ENCODE measurements around the gene ZBTB43.

ZBTB43 gene

DNA sequence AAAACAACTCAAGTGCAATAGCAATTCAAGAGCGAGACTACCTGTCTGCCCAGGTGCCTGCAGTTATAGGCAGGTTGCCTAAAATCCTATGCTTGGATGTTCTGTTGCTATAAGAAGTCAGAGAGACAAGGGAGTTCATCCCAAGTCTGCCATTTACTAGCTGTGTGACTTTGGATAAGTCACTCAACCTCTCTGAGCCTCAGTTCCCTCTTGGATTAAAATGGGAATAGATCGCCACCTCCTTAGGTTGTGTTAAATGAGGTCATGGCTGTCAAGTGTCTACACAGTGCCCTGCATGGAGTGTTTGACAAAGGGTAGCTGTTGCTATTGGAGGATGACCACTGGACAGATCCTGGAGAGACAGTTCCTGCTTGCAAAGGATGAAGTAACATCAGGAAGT lies 54.3 kb downstream of the ZBTB43 start:
- no peak for DNase-seq (ENCODE audit: low spot score)

DNA sequence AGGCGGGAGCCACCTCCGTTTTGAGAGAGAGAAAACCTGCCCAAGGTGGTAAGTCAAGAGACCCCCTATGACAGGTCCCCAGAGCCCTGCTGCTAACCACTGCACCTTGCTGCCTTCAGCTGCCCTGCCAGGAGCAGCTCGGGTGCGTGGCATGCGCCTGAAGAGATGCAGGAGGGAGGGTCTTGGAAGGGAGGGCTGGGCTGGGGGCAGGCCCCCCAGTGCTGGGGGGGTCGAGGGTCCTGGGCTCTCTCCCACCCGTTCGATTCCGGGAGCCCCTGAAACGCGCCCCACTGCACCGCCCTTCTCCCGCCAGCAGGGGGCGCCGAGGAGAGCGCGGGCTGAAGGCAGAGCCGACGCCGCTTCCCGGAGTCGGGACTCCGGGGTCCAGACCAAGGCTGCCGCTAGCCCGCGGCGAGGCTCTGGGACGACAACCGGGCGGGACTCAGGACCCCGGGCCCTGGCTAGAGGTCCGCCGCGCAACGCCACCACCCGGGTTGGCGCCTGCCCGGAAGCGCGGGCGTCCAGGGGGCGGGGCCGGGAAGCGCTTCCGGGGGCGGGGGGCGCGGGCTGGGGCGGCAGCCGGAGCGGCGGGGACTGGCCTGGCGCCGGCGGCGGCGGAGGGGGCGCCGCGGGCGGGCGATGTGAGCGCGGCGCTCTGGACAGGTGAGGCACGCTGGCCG lies 55.4 kb downstream of the ZBTB43 start, which contains the start of gene ZBTB34:
ZBTB34 (plus strand) TSS at position 563 of the 680 bp plus-strand sequence. CDS start 18,761 bp downstream, outside the sequence.
- peak; percentile 54 for DNase-seq (ENCODE audit: low spot score)

DNA sequence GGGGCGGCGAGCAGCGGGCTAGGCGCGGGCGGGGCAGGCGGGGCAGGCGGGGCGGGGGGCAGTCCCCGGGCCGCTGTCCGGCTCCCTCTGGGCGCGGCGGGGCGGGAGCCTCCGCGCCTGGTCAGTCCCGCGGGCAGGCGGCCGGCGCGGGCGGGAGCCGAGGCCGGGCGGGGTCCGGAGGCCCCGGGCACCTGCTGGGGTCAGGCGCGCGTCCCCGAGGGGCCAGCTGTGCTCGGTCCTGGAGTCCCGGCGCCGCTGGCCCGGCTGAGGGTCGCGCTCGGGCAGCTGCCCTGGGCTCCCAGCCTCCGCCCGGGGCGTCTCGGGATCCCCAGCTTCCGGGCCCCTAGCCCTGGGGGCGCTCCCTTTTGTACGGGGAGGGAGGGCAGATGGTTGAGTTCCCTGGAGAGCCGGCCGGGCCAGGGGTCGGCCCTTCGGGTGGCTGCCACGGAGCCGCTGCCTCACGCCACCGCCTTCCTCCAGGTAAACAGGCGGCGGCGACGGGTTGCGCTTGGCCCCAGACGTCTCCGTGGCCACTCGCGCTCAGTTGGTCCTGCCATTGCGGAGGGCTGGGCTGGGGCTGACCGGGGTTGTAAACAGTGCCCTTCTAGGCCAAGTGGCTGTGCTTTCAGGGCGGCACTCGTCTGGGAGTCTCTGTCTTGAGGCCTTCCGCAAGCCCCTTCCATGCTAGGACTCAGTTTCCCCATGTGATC lies 56.1 kb downstream of the ZBTB43 start:
- peak; percentile 39 for DNase-seq (ENCODE audit: low spot score)

DNA sequence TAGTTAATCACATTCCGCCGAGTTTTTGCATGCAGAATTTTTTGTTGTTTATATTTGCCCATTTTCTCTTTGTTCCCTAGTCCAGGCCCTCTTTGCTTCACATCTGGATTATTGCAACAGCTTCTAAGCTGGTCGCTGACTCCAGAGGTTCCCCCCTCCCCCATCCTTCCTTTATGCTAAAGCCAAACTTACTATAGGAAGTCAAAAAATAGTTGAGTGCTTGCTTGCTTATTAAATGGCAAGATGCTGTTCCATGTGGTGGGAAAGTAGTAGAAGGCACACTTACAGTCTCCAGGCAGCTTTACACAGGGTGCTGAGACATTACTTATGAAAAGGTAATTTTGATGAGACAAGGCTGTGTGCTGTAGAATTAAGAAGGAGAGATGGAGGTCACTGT lies 56.9 kb downstream of the ZBTB43 start:
- no peak for DNase-seq (ENCODE audit: low spot score)

- DNase-seq (ENCODE audit: low spot score) = no peak
Measured at GRCh38 chr9:126862104-126862761, 57.4 kb downstream of the ZBTB43 start.

DNA sequence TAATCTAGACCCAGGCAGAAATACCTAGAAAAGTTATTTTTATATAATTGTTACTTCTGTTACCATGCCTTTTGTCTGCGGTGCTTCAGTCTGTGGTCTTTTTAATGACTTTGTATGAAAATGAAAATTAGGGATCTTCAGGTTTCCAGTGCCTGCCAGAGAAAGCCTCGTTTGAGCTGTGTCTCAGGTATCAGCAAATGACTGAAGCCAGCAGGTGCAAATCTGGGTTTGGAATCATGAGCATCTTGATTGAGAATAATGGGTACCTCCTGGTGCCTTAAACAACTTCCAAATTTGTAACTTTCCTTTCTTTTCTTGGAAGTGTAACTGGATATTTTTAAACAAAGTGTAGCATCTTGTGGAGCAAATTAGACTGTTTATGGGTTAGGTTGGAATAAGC lies 59.9 kb downstream of the ZBTB43 start:
- no peak for DNase-seq (ENCODE audit: low spot score)

- no peak for DNase-seq (ENCODE audit: low spot score)
Measured at GRCh38 chr9:126869368-126869767, 64.5 kb downstream of the ZBTB43 start.

- no peak for DNase-seq (ENCODE audit: low spot score)
Measured at GRCh38 chr9:126872516-126872915, 67.7 kb downstream of the ZBTB43 start.

GRCh38 chr9:126874546-126875314 lies 69.9 kb downstream of the ZBTB43 start:
- no peak for DNase-seq (ENCODE audit: low spot score)

DNA sequence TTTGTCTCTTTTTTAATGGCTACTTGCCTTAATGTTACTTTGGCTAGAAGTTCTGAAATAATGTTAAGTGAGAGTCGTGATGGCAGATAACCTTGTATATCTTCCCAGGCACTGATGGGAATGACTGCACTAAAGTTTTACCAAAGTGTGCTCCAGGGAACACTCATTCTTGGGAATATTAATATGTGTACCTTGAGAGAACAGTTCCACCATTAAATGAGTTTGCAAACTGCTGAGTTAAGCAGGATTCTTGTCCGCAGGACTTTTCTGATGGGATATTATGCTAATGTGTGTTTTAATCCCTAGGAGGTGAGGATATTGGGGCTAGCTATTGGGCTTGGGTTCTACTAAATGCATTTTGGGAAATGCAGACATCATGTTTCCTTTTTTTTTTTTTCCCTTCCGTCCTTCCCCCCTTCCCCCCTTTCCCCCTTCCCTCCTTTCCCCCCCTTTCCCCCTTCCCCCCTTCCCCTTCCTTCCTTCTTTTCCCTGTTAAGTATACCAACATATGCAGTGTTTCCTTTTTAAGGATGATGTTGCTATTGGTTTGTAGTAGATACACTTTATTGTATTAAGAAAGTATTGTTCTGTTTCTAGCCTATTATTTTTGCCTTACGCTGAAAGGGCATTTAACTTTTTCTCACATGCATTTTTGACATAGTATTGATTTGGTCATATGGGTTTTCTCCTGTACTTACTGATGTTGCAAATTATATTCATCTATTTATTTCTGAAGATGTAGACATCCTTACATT lies 71.1 kb downstream of the ZBTB43 start:
- DNase-seq (ENCODE audit: low spot score) = no peak

- DNase-seq (ENCODE audit: low spot score) = no peak
Measured at GRCh38 chr9:126876531-126876930, 71.7 kb downstream of the ZBTB43 start.

DNA sequence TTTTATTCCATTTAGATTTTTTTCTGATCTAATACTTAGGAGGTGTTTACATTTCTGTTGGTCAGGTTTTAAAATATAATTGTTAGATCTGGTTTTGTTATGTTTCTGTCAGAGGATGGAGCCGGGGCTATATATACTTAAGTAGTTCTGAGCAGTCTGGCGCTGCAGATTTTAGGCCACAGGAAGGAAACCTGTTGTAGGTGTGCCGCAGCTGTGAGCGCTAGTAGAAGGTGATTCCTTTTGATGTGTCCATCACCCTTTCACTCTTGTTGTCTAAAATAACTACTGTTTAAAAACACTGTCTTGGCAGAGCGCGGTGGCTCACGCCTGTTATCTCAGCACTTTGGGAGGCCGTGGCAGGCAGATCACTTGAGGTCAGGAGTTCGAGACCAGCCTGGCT lies 72.6 kb downstream of the ZBTB43 start:
- DNase-seq (ENCODE audit: low spot score) = no peak

DNA sequence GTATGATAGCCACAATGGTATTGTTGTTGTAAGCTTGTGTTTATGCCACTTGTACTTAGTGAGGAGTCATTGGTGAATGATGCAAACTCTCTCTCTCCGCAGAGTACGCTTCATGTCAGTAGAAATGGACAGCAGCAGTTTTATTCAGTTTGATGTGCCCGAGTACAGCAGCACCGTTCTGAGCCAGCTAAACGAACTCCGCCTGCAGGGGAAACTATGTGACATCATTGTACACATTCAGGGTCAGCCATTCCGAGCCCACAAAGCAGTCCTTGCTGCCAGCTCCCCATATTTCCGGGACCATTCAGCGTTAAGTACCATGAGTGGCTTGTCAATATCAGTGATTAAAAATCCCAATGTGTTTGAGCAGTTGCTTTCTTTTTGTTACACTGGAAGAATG lies 74.4 kb downstream of the ZBTB43 start:
- DNase-seq (ENCODE audit: low spot score) = no peak

- DNase-seq (ENCODE audit: low spot score) = no peak
Measured at GRCh38 chr9:126880226-126880946, 75.5 kb downstream of the ZBTB43 start.

GRCh38 chr9:126880947-126881332 lies 76.1 kb downstream of the ZBTB43 start:
- DNase-seq (ENCODE audit: low spot score) = no peak

DNA sequence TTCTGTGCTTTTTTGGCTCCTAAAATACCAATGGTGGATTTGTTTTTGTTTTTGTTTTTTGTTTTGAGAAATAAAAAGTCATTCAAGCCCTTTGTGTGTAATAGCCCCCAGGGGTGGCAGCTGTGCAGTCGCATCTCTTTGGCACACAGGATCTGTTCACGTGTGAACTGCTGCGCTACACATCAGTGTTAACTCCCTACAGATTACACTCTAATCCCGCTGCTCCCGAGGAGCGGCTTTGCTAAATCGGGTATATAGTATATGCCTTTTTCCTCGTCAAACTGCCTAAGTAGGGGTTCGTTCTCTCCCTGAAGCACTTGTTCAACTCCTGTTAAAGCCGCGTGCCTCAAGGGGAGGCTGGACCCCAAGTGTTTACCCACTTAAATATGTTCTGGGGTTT lies 77.9 kb downstream of the ZBTB43 start:
- no peak for DNase-seq (ENCODE audit: low spot score)

DNA sequence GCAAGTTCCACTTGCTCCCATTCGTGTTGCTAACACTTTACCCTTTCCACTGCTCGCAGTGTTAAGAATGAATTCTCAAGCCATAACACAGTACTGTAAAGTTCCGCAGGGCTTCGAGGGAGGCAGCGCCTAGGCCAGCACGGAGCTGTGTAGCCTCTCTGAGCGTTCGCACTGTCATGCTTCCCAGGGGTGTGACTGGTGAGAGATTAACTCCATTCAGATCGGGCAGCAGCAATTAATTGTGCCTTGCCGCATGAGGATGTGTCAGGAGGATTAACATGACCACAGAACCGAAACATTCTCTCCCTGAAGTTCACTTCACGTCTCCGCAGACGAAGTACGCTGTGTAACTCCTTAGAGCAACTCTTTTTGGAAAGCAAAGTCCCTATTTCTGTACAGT lies 78.8 kb downstream of the ZBTB43 start:
- no peak for DNase-seq (ENCODE audit: low spot score)

DNA sequence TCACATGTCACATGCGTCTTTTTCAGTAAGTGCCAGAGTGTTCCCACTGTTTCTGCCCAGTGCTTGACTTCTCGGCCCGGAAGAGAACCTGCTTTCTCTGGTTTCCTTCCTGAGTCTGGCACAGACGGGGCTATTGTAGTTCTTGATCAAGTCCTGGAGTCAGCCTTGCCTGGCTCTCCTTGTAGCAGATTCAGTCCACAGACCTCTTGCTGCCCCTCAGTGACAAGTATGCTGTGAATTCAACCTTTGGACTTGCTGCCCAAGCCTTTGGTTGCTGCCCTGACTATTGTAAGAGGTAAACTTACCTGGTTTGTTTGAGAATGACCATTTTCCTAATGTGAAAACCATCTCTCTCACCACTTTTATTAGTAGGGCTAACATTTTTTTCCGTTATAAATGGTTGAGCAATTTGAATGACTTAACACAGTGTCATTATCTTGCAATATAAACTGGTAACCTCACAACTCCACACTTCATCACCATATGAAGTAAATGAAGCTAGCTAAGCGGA lies 80.3 kb downstream of the ZBTB43 start:
- DNase-seq (ENCODE audit: low spot score) = peak; percentile 62

- no peak for DNase-seq (ENCODE audit: low spot score)
Measured at GRCh38 chr9:126886034-126886822, 81.4 kb downstream of the ZBTB43 start.

DNA sequence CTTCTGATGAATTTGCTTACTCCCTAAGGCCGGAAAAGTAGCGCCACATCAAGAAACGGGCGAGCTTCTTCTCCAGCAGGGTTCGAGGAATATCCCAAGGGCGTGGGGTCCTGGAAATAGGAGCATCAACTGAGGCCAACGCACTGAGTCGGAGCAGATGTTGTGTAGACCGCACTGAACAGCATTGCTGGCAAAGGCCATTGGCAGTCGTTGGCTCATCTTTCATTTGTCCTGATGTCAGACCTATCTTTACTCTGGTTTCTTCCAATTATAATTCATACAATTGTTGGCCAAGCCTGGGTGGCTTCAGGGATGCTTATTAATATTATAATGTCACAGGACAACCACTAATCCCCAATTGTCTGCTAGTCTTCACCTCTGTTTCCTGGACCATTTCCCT lies 82.1 kb downstream of the ZBTB43 start:
- no peak for DNase-seq (ENCODE audit: low spot score)
